BJ (cell line): ENCODE data around the gene ZNF618. TPM values are rescaled to one million over a fixed set of nuclear protein-coding genes. Genes with fewer than 3 reads are reported as not detected.
A peak's percentile ranks its signal among the peaks of the same experiment; 100 is the strongest.

Experiments used
- CTCF ChIA-PET: fragments of 350-600 bp; formaldehyde crosslinking; extraction: SDS; loops from one replicate; lab custom pipeline; 2021; ENCODE audit warnings: antibody characterized with exemption, inconsistent platforms; lab: Yijun Ruan, JAX
- POLR2A ChIA-PET: fragments of 300-600 bp; sonication (Branson Sonifier 250); formaldehyde crosslinking; extraction: SDS; loops from one replicate; lab custom pipeline; 2021; ENCODE audit warnings: antibody characterized with exemption; lab: Charles Lee
- DNase-seq: peaks from one replicate; pipeline ENCODE4 v3.0.0-alpha.2; 2011; ENCODE audit warnings: low read depth
- H3K27me3 ChIP-seq: 2 replicates; pipeline ENCODE4 v1.6.0; 2011; ENCODE audit warnings: low read length; ENCODE audit not compliant: control insufficient read depth, insufficient read depth
- H3K36me3 ChIP-seq: 2 replicates; pipeline ENCODE4 v1.5.1; 2011; ENCODE audit warnings: low read length; ENCODE audit not compliant: control insufficient read depth, insufficient read depth
- H3K4me3 ChIP-seq: 2 replicates; pipeline ENCODE4 v1.5.1; 2011; ENCODE audit warnings: low read depth, mild to moderate bottlenecking, control low read depth, low read length
- polyA plus RNA-seq: library from polyadenylated mRNA; depleted of rRNA; stranded (reverse); fragments of >200 nt; gene quantifications from 2 replicates; pipeline ENCODE4 v1.2.3, GENCODE V29; 2011
- TF ChIP-seq, protein P1 (sequence below): IDR thresholded peaks from 2 replicates; pipeline ENCODE4 v1.5.1; 2011; ENCODE audit warnings: low read depth, mild to moderate bottlenecking, control low read depth, inconsistent platforms, low read length, moderate library complexity; ENCODE audit not compliant: insufficient read depth

ZNF618 gene
- polyA plus RNA-seq, 1 experiment = 5.4 TPM

DNA sequence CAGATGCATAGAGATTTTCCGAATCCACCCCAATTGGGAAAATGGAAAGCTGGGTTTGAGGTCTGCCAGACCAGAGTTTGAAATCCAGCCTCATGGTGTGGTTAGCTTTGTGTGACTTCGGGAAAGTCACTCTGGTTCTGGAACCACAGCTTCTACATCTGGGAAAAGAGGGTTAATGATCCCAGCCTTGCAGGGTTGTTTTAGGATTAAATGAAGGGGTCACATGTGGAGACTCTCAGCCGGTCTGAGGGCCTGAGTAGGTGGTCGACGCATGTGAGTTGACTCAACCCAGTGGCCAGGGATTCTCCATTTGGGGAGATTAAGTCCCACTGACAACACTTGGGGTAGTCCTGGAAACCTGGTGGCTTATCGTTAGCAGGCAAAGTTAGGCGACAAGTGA lies 6.1 kb downstream of the ZNF618 start:
- POLR2A ChIA-PET = no interaction called here

DNA sequence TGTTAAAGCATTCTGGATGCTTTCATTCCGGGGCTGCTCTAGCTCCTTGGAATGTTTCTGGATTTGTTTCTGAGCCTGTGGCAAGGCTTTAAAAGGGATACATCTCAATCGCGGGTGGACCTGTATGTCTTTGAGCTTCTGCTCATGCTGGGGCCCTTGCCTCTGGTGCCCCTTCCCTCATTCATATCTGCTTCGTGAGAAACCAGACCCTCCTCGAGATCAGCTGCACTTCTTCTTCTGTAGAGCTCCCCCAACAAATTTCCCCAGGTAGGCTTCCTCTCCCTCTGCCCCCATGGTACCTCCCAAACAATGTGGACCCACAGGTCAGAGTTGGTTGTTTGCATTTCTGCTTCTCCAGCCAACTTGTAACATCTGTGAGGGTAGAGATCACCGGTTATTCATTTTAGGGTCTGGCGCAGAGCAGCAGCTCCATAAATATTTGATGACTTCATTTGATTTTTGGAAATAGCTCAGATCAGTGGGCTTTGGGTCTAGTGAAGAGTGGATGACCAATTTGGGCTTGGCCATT lies 6.6 kb downstream of the ZNF618 start:
- TF ChIP-seq, protein P1, sequence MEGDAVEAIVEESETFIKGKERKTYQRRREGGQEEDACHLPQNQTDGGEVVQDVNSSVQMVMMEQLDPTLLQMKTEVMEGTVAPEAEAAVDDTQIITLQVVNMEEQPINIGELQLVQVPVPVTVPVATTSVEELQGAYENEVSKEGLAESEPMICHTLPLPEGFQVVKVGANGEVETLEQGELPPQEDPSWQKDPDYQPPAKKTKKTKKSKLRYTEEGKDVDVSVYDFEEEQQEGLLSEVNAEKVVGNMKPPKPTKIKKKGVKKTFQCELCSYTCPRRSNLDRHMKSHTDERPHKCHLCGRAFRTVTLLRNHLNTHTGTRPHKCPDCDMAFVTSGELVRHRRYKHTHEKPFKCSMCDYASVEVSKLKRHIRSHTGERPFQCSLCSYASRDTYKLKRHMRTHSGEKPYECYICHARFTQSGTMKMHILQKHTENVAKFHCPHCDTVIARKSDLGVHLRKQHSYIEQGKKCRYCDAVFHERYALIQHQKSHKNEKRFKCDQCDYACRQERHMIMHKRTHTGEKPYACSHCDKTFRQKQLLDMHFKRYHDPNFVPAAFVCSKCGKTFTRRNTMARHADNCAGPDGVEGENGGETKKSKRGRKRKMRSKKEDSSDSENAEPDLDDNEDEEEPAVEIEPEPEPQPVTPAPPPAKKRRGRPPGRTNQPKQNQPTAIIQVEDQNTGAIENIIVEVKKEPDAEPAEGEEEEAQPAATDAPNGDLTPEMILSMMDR = no peak
- DNase-seq = no peak
- POLR2A ChIA-PET = no interaction called here

More for the DNA sequence above, 6.1 kb downstream of the ZNF618 start:
- H3K36me3 ChIP-seq = no peaks in the 10 kb centered on the region; the same call in 1 of the 2 replicates
- no peak overlapping the region for H3K4me3 ChIP-seq
- DNase-seq = no peak
- TF ChIP-seq, protein P1 = no peak
- H3K27me3 ChIP-seq = no peaks in the 10 kb centered on the region
- CTCF ChIA-PET = interaction anchor here (0.6 to 0.8 kb wide), 3 partner anchors 70 to 97 kb away, joined by 3 to 4 read pairs (median 3); no protein-coding TSS in a partner anchor

DNA sequence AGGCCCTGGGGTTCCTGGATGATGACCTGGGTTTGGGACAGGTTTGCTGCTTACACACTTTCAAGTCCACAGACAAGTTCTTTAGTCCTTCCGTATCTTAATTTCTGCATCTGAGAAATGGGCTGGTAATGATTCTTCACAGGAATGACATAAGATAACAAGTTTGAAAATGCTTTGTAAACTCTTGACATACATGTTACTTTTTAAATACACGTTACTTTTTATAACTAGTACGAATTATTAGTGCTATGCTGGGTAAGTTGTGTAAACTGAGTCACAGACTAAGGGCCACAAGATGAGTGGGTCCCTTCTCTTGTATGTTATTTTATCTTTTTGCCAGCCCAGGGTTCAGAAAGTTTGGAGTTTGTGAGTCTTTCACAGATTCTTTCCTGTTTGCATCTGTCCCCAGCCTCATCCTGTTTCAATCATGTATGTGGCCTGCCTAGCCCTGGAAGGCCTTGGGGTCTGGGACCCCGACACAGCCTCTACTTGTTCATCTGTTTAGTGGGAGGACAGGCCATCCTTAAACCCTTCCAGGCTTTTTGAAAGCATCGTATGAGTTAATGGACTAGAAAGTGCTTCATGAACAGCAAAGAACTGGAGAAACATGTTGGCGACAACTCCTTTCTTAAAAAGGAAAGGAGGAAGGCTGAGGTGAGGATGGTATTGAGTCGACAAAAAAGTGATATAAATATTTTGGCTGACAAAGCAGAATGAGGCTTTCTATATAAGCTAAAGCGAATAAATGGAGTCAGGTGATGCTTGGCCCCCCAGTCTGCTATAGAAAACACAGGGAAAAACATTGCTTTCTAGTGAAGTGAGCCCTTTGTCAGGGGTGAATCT lies 9.3 kb downstream of the ZNF618 start:
- TF ChIP-seq, protein P1 = no peak

More for the DNA sequence above, 6.6 kb downstream of the ZNF618 start:
- no peak overlapping the region for H3K4me3 ChIP-seq
- CTCF ChIA-PET = interaction anchor here (0.6 to 0.8 kb wide), 2 partner anchors 71 to 117 kb away, joined by 3 read pairs; no protein-coding TSS in a partner anchor
- no peaks in the 10 kb centered on the region; the same call in 1 of the 2 replicates for H3K36me3 ChIP-seq
- no peaks in the 10 kb centered on the region for H3K27me3 ChIP-seq

DNA sequence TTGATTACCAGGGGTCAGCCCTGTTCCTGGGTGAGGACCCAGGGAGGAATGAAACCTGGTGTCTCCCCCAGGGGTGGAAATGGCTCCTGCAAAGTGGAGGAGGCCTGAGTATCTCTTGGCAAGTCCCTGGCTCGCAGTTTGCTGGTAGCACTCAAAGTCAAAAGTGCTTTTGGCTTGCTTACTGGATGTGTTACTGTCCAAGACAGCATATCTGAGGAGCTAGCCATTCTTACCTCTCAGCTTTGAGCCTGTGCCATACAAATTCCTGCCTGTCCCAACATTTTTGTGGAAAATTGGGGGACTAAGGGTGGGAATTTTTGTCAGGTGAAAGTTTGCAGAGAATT lies 9.9 kb downstream of the ZNF618 start:
- TF ChIP-seq, protein P1 = no peak
- no peak overlapping the region for H3K4me3 ChIP-seq
- no peaks in the 10 kb centered on the region for H3K27me3 ChIP-seq
- ChIA-PET POLR2A (no interaction called here), CTCF (no interaction called here)
- no peaks in the 10 kb centered on the region; the same call in 1 of the 2 replicates for H3K36me3 ChIP-seq
- DNase-seq = no peak

More for the DNA sequence above, 9.3 kb downstream of the ZNF618 start:
- ChIA-PET POLR2A (no interaction called here), CTCF (no interaction called here)
- Histone ChIP-seq H3K4me3 (no peak overlapping the region), H3K27me3 (no peaks in the 10 kb centered on the region), H3K36me3 (no peaks in the 10 kb centered on the region; the same call in 1 of the 2 replicates)
- no peak for DNase-seq

DNA sequence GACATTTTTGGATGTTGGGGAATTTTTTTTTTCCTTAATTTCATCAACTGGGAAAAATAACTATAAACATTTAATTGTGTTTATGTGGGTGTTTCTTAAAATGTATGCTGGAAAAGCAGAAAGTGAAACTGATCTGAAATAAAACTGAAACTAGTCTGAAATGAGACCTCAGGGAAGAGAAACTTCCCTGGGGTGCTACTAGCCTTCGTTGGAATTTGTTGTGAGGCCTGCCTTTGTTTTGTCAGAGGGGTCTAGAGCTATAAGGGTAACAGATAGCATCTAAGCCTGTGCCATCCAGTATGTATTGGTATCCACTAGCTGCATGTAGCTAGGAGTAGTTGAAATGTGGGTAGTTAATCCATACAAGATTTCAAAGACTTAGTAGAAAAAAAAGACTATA lies 10.4 kb downstream of the ZNF618 start:
- TF ChIP-seq, protein P1 = no peak
- POLR2A ChIA-PET = no interaction called here
- no peaks in the 10 kb centered on the region; the same call in 1 of the 2 replicates for H3K36me3 ChIP-seq
- H3K4me3 ChIP-seq = 0 out of 2 replicates have a peak overlapping the region, but pooled peaks have one; percentile 11
- no peaks in the 10 kb centered on the region for H3K27me3 ChIP-seq
- no peak for DNase-seq
- CTCF ChIA-PET = no interaction called here
